Astrocyte of the spinal cord (primary cell): ENCODE measurements around the gene PCBP3.

Source experiments
- DNase-seq: peaks from one replicate; pipeline ENCODE4 v3.0.0; 2011; ENCODE audit warnings: low read depth, low spot score
- H3K4me3 ChIP-seq: 2 replicates; pipeline ENCODE4 v1.5.1; 2011; ENCODE audit warnings: low read depth, mild to moderate bottlenecking, low read length, moderate library complexity
- in situ Hi-C: cut with HindIII; loops from 2 replicates; pipeline ENCODE4 v1.10.0; 2017; ENCODE audit warnings: low sequenced_read_pairs
- TF ChIP-seq, protein P1 (sequence below): IDR thresholded peaks from 2 replicates; pipeline ENCODE4 v1.5.1; 2012; ENCODE audit warnings: low read depth, mild to moderate bottlenecking, low read length, inconsistent platforms

PCBP3 gene

DNA sequence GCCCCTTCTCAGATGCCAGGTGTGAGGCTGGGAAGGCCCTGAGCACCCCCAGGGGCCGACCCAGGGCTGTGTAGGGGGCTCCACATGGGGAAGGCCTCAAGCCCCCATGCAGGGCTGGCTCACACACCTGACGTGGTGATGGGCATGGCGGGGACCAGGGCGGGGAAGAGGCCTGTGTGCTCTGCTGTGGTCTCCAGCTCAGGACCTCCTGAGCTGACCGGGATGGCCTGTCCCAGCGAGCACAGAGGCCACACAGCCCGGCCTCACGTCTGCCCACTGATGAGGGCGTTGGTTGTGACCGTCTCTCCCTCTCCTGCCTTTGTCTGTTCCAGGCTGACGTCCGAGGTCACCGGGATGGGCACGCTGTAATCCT is 297.8 kb downstream of the PCBP3 start:
- DNase-seq: no peak
- TF ChIP-seq, protein P1, sequence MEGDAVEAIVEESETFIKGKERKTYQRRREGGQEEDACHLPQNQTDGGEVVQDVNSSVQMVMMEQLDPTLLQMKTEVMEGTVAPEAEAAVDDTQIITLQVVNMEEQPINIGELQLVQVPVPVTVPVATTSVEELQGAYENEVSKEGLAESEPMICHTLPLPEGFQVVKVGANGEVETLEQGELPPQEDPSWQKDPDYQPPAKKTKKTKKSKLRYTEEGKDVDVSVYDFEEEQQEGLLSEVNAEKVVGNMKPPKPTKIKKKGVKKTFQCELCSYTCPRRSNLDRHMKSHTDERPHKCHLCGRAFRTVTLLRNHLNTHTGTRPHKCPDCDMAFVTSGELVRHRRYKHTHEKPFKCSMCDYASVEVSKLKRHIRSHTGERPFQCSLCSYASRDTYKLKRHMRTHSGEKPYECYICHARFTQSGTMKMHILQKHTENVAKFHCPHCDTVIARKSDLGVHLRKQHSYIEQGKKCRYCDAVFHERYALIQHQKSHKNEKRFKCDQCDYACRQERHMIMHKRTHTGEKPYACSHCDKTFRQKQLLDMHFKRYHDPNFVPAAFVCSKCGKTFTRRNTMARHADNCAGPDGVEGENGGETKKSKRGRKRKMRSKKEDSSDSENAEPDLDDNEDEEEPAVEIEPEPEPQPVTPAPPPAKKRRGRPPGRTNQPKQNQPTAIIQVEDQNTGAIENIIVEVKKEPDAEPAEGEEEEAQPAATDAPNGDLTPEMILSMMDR: no peak
- no peak overlapping the region for H3K4me3 ChIP-seq
- in situ Hi-C loops: no loop called here

DNA sequence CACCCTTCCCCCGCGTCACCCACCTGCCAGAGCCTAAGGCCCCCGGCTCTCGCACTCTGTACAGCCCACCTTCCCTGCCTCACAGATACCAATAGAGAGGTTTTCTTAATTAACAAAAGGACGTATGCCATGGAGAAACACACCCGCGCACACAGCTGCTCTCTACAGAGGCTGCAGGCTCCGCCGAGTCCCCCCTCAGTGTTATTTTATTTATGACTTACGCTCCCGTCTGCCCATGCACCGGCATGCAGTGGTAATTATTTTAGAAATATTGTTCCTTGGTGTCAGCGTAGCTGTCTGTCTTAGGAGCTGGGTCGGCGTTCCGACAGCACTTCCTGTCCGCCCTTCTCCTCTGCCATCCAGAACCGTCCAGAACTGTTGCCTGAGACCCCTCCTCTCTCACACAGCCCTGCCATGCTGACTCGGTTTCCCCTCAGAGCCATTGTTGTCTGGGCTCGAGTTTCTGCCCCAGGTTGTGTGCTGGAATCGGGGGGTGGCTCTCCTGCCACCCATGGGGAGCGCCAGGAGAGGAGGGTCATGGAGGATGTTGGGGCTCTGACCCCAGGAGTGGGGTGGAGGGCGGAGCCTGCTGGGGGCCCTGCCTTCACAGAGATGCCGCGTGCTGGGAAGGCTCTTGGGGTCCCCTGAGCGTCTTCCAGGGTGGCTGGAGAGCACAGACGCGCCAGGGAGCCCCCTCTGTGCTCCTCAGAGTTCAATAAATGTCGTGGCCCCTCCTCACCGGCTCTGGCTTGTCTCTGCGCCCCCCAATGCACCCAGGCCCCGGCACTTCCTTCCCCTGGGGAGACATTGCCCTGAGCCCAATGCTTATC is 298.4 kb downstream of the PCBP3 start:
- H3K4me3 ChIP-seq: no peak overlapping the region
- TF ChIP-seq, protein P1: no peak
- in situ Hi-C loops: no loop called here
- no peak for DNase-seq

DNA sequence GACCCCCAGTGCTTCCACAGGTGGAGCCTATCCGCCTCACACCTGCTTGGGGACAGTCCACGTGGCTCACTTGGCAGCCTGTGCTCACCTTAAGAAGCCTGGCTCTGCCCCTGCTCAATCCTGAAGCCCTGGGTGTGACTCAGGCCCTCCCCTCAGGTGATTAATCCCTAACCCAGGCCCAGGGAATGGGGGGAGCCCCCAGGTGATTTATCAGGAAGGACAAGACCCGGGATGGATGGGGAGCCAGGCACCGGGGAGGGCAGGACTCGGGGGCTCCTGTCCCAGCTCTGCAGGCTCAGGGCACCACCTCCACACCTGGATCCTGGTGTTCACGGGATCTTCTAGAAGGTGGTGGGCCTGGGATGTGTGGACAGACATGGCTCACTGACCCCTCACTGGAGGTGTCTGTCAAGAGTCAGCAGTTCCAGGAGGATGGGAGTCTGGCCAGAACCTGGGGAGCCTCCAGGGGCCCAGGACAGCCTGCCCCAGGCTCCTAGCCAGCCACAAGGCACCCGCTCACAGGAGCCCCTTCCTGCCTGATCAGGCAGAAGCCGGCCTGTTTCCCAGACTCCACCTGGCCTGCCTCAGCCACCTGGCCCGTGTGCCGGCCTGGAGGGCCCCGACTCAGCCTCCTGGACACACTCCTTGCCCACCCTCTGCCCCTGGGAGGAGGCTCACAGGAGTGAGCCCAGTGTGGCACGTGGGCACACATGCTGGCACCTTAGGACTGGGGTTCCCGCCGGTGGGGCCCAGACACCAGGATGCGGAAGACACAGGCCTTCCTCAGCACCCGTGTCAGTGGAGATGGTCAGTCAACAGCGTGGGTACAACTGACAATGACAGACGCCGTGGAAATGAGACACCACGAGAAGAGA is 299.5 kb downstream of the PCBP3 start:
- DNase-seq: no peak
- TF ChIP-seq, protein P1: no peak
- in situ Hi-C loops: no loop called here
- no peak overlapping the region for H3K4me3 ChIP-seq

DNA sequence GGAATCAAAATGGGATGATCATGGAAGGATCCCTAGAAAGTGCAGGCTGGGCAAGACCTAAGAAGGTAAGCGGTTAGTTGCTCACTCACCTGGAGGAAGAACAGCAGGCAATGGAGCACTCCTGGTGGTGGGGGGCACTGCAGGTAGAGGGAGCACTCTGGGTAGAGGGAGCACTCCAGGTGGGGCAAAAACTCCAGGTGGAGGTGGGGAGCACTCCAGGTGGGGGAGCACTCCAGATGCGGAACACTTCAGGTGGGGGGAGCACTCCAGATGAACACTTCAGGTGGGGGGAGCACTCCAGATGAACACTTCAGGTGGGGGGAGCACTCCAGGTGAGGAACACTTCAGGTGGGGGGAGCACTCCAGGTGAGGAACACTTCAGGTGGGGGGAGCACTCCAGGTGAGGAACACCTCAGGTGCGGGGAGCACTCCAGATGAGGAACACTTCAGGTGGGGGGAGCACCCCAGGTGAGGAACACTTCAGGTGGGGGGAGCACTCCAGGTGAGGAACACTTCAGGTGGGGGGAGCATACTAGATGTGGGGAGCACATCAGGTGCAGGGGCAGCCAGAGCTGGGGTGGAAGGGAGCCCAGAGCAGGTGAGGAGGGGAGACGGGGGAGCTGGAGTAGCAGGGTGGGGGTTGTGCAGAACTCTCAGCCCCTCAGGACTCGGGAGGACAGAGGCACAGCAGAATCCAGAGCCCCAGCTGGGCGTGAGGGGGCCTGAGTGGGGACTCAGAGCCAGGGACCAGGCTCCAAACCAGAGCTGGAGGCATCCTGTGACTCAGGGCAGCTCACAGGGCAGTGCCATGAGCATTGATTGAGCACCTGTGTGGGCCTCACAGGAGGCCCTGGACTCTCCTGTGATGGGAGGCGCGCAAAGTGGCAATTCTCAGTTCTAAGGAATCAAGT is 300.4 kb downstream of the PCBP3 start:
- H3K4me3 ChIP-seq: no peak overlapping the region
- in situ Hi-C loops: no loop called here
- TF ChIP-seq, protein P1: no peak
- DNase-seq: no peak

DNA sequence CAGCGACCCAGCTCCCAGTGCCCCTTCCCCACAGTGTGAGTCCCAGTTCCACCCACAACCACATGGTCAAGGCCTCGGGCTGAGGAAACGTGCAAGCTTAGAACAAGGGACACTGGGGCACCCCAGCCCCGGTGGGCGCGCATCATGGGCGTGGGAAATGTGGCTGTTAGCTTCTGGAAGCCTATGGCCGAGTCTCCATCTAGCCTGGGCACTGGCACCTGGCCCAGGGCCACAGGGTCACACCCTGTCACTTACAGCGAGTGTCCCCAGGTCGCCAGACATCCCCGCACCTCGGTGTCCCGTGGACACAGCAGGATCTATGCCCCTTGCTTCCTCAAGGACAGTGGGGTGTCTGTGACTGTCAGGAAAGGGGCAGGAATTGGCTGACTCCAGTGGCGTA is 301.1 kb downstream of the PCBP3 start:
- TF ChIP-seq, protein P1: no peak
- in situ Hi-C loops: no loop called here

More for the DNA sequence above, 301.1 kb downstream of the PCBP3 start:
- no peak for DNase-seq
- H3K4me3 ChIP-seq: no peak overlapping the region
